Brain microvascular endothelial cell (primary cell): ENCODE results near the gene MRPL51.
"Not testable (repeated sequence)": the region's sequence is repeated elsewhere in the genome, so short reads cannot be mapped to it uniquely, and the experiment has no call there.

Source experiments
- DNase-seq: peaks from one replicate; pipeline ENCODE4 v3.0.0-alpha.2; 2020
- H3K27ac ChIP-seq: fragments of 250-450 bp; sonication (Bioruptor Pico); 2 replicates; pipeline ENCODE4 v1.5.1; 2020; ENCODE audit warnings: mild to moderate bottlenecking, moderate library complexity
- H3K27me3 ChIP-seq: fragments of 250-450 bp; sonication (Bioruptor Pico); replicated peaks from 2 replicates; pipeline ENCODE4 v1.5.1; 2020; ENCODE audit warnings: mild to moderate bottlenecking
- H3K36me3 ChIP-seq: fragments of 250-450 bp; sonication (Bioruptor Pico); replicated peaks from 2 replicates; pipeline ENCODE4 v1.5.1; 2020; ENCODE audit warnings: mild to moderate bottlenecking
- H3K4me3 ChIP-seq: 2 replicates; pipeline ENCODE4 v1.5.1; 2011; ENCODE audit warnings: low read depth, mild to moderate bottlenecking, control low read depth, low read length, moderate library complexity
- CTCF ChIP-seq: IDR thresholded peaks from 2 replicates; pipeline ENCODE4 v1.5.1; 2011; ENCODE audit warnings: low read depth, mild to moderate bottlenecking, moderate library complexity, low read length, control low read depth, inconsistent platforms; ENCODE audit errors: missing control alignments
- in situ Hi-C: cut with HindIII; loops from 2 replicates; pipeline ENCODE4 v1.10.0; 2017; ENCODE audit warnings: low sequenced_read_pairs, low pct_ligation_motif_present

Gene MRPL51

GRCh38 chr12:6508087-6508486 is 15.0 kb upstream of the MRPL51 start:
- no peaks in the 10 kb centered on the region for H3K27me3 ChIP-seq
- no peak overlapping the region for H3K4me3 ChIP-seq
- no peak for TF ChIP-seq CTCF
- in situ Hi-C loops, result no loop called here
- peak overlapping the region; percentile 53 for H3K27ac ChIP-seq
- peaks cover 10% of the 10 kb centered on the region for H3K36me3 ChIP-seq
- DNase-seq, result no peak

- peak overlapping the region; percentile 53 for H3K27ac ChIP-seq
Observed at GRCh38 chr12:6507102-6507998, 14.3 kb upstream of the MRPL51 start.

DNA sequence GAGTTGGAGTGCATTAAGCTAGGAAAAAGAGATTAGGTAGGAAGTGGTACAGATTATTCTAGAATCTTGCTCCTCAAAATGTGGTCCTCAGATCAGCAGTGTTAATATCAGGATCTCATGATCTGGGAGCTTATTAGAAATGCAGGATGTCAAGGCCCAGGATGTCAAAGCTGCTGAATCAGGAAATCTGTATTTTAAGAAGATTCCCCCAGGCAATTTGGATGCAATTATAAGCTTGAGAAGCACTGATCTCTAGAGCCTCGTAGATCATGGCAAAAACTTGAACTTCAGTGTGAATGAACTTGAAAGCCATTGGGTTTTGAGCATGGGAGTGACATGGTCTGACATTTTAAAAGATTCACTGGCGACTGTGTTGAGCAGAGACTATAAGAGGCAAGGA is 7.4 kb upstream of the MRPL51 start:
- TF ChIP-seq CTCF, result no peak
- H3K27me3 ChIP-seq, result no peaks in the 10 kb centered on the region
- H3K4me3 ChIP-seq, result no peak overlapping the region
- no peak for DNase-seq
- H3K36me3 ChIP-seq, result peaks cover 9% of the 10 kb centered on the region
- no peak overlapping the region for H3K27ac ChIP-seq
- in situ Hi-C loops, result no loop called here

More at GRCh38 chr12:6507102-6507998, 14.3 kb upstream of the MRPL51 start:
- Histone ChIP-seq H3K27me3 (no peaks in the 10 kb centered on the region), H3K4me3 (no peak overlapping the region), H3K36me3 (peaks cover 7% of the 10 kb centered on the region)
- in situ Hi-C loops, result no loop called here
- peak; percentile 18 for DNase-seq
- TF ChIP-seq CTCF, result no peak

GRCh38 chr12:6497291-6497690 is 4.2 kb upstream of the MRPL51 start:
- H3K4me3 ChIP-seq, H3K27me3 ChIP-seq, in situ Hi-C loops, H3K36me3 ChIP-seq, H3K27ac ChIP-seq, DNase-seq: not testable (repeated sequence)

DNA sequence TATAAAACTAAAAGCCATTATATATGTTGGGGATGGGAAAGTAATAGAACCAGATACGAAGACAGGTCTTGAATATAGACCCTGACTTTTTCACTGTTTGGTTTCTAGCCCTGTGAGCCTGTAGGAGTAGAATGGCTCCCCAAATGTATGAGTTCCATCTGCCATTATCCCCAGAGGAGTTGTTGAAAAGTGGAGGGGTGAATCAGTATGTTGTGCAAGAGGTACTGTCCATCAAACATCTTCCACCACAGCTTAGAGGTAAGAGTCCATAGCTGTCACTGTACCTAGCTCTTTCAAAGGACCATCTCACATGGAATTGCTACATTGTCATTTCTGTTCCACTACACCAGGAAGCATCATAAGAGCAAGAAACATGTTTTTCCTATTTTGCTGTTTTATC is 1.9 kb upstream of the MRPL51 start:
- peak overlapping the region; percentile 84 for H3K4me3 ChIP-seq
- no peak for DNase-seq

More for the DNA sequence above, 1.9 kb upstream of the MRPL51 start:
- H3K27me3 ChIP-seq, result no peaks in the 10 kb centered on the region
- H3K27ac ChIP-seq, result no peak overlapping the region
- no peak for TF ChIP-seq CTCF
- H3K36me3 ChIP-seq, result peaks cover 9% of the 10 kb centered on the region
- in situ Hi-C loops, result no loop called here
